NCI-H345 treated with DMSO at 0.1 percent for 48 hours (cell line): ENCODE data around the gene SLAMF9.

Experiments
- DNase-seq: peaks from one replicate; lab custom pipeline; 2025; ENCODE audit not compliant: unreplicated experiment; lab: John Stamatoyannopoulos, UW

The SLAMF9 gene

DNA sequence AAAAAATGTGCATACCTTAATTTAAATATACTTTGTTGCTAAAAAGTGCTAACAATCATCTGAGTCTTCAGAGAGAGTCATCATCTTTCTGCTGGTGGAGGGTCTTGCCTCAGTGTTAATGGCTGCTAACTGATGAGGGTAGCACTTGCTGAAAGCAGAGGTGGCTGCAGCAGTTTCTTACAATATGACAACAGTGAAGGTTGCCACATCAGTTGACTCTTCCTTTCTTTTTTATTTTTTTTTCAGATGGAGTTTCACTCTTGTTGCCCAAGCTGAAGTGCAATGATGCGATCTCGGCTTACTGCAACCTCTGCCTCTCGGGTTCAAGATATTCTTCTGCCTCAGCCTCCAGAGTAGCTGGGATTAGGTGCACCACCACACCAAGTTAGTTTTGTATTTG, 51.5 kb downstream of the SLAMF9 start:
- DNase-seq, result no peak
